GM13976 (cell line): Measurements from ENCODE around the gene SNTG2.

Experiments
- DNase-seq: peaks from one replicate; pipeline ENCODE4 v3.0.0; 2012; ENCODE audit warnings: low spot score
- CTCF ChIP-seq: IDR thresholded peaks from 2 replicates; pipeline ENCODE4 v1.5.1; 2012; ENCODE audit warnings: borderline replicate concordance, mild to moderate bottlenecking; ENCODE audit not compliant: insufficient read depth; ENCODE audit errors: extremely low read depth, missing control alignments, control extremely low read depth
- in situ Hi-C: fragments of 300-500 bp; cut with MboI; formaldehyde crosslinking; loops from one replicate; pipeline ENCODE4 v1.12.0; 2022; ENCODE audit warnings: low sequenced_read_pairs, mixed read lengths, inconsistent platforms; ENCODE audit not compliant: unreplicated experiment

SNTG2 gene

GRCh38 chr2:920573-920972, 30.1 kb upstream of the SNTG2 start:
- no peak for DNase-seq
- no peak for TF ChIP-seq CTCF
- in situ Hi-C loops: no loop called here

GRCh38 chr2:920999-921398, 29.6 kb upstream of the SNTG2 start:
- DNase-seq: no peak
- TF ChIP-seq CTCF: no peak
- in situ Hi-C loops: no loop called here

- in situ Hi-C loops: no loop called here
- DNase-seq: no peak
- TF ChIP-seq CTCF: no peak
Measured at GRCh38 chr2:922185-922584, 28.5 kb upstream of the SNTG2 start.

GRCh38 chr2:923832-924601, 26.6 kb upstream of the SNTG2 start:
- no peak for TF ChIP-seq CTCF
- DNase-seq: no peak
- in situ Hi-C loops: no loop called here

- in situ Hi-C loops: no loop called here
- no peak for DNase-seq
- TF ChIP-seq CTCF: no peak
Measured at GRCh38 chr2:924701-925100, 25.9 kb upstream of the SNTG2 start.

GRCh38 chr2:925309-925708, 25.3 kb upstream of the SNTG2 start:
- no peak for DNase-seq
- no peak for TF ChIP-seq CTCF
- in situ Hi-C loops: no loop called here
